ENCODE data around the gene CPSF4L.

- TF ChIP-seq, protein P1, sequence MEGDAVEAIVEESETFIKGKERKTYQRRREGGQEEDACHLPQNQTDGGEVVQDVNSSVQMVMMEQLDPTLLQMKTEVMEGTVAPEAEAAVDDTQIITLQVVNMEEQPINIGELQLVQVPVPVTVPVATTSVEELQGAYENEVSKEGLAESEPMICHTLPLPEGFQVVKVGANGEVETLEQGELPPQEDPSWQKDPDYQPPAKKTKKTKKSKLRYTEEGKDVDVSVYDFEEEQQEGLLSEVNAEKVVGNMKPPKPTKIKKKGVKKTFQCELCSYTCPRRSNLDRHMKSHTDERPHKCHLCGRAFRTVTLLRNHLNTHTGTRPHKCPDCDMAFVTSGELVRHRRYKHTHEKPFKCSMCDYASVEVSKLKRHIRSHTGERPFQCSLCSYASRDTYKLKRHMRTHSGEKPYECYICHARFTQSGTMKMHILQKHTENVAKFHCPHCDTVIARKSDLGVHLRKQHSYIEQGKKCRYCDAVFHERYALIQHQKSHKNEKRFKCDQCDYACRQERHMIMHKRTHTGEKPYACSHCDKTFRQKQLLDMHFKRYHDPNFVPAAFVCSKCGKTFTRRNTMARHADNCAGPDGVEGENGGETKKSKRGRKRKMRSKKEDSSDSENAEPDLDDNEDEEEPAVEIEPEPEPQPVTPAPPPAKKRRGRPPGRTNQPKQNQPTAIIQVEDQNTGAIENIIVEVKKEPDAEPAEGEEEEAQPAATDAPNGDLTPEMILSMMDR (IDR thresholded peaks at IDR 0.05): no peak
- TF ChIP-seq EP300 (IDR thresholded peaks at IDR 0.05): no peak
Measured at GRCh38 chr17:73240561-73240960, 21.1 kb downstream of the CPSF4L start.

All from tibial nerve (tissue), 4 donors.